Endodermal cell (in vitro differentiated cells): ENCODE results near the gene PREP. TPM values are rescaled to one million over a fixed set of nuclear protein-coding genes. Genes with fewer than 3 reads are reported as not detected.

Source experiments
- DNase-seq: peaks from one replicate; pipeline ENCODE4 v3.0.0-alpha.2; 2017
- H3K27ac ChIP-seq: 2 replicates; pipeline ENCODE4 v1.5.1; 2013; ENCODE audit warnings: mild to moderate bottlenecking, low read depth, low read length, moderate library complexity
- H3K27me3 ChIP-seq: 2 replicates; pipeline ENCODE4 v1.6.1; 2013; ENCODE audit warnings: mild to moderate bottlenecking, low read length, moderate library complexity; ENCODE audit not compliant: insufficient read depth, control insufficient read depth, poor library complexity, severe bottlenecking
- H3K36me3 ChIP-seq: 2 replicates; pipeline ENCODE4 v1.7.0; 2013; ENCODE audit warnings: mild to moderate bottlenecking, low read length, moderate library complexity; ENCODE audit not compliant: control insufficient read depth, insufficient read depth
- H3K4me1 ChIP-seq: one replicate; pipeline ENCODE4 v1.7.0; 2013; ENCODE audit warnings: low read length; ENCODE audit not compliant: control insufficient read depth, insufficient read depth
- H3K4me3 ChIP-seq: 2 replicates; pipeline ENCODE4 v1.5.1; 2013; ENCODE audit warnings: mild to moderate bottlenecking, low read length, moderate library complexity
- H3K9ac ChIP-seq: 2 replicates; pipeline ENCODE4 v1.6.1; 2013; ENCODE audit warnings: mild to moderate bottlenecking, low read length, moderate library complexity; ENCODE audit not compliant: poor library complexity, severe bottlenecking; ENCODE audit errors: extremely low read depth
- H3K9me3 ChIP-seq: 2 replicates; pipeline ENCODE4 v1.6.1; 2013; ENCODE audit warnings: mild to moderate bottlenecking, low read length, moderate library complexity; ENCODE audit not compliant: control insufficient read depth
- H3K27ac Mint-ChIP-seq: 2 replicates; pipeline ENCODE4 v1.8.0; 2020; ENCODE audit warnings: mixed read lengths
- H3K27me3 Mint-ChIP-seq: 2 replicates; pipeline ENCODE4 v1.8.0; 2021; ENCODE audit warnings: mild to moderate bottlenecking, mixed read lengths; ENCODE audit not compliant: insufficient read depth
- H3K36me3 Mint-ChIP-seq: 2 replicates; pipeline ENCODE4 v1.8.0; 2020; ENCODE audit warnings: low read depth, mixed read lengths
- H3K4me1 Mint-ChIP-seq: 2 replicates; pipeline ENCODE4 v1.8.0; 2020; ENCODE audit warnings: mixed read lengths
- H3K4me3 Mint-ChIP-seq: 2 replicates; pipeline ENCODE4 v1.8.0; 2020; ENCODE audit warnings: mild to moderate bottlenecking, moderate library complexity, mixed read lengths
- H3K9me3 Mint-ChIP-seq: 2 replicates; pipeline ENCODE4 v1.8.0; 2020; ENCODE audit warnings: mild to moderate bottlenecking, mixed read lengths
- CTCF ChIP-seq: fragments of 200-600 bp; sonication (generic); conservative IDR thresholded peaks from 2 replicates; pipeline ENCODE4 v1.5.0; 2021; ENCODE audit warnings: antibody characterized with exemption, mild to moderate bottlenecking
- whole genome bisulfite sequencing, 2 experiments: methylation state at CpG; one replicate each; pipeline versions ENCODE4 v1.1.5 to v1.1.7; 2013; ENCODE audit warnings: missing lambda C conversion rate in 2 of 2, mixed read lengths in 1 of 2; ENCODE audit not compliant: insufficient coverage in 1 of 2, insufficient read length in 1 of 2; 5-methylcytosine and 5-hydroxymethylcytosine counted together
- total RNA-seq, 2 donors: library from RNA; stranded (reverse); fragmentation: NEBNext Ultra II Directional in 1 of 2; extraction: Animal tissue kit (Norgen Biotek cat#: 25700) in 1 of 2; gene quantifications; 2 replicates in 1 of 2; 3 replicates in 1 of 2; pipeline ENCODE4 v1.2.1, GENCODE V29; 2021

The PREP gene
- total RNA-seq, 2 donors from 2014 or later = 42.9 to 52.2 TPM

- no peak overlapping the region for H3K27ac Mint-ChIP-seq
- no peaks in the 10 kb centered on the region for H3K27me3 Mint-ChIP-seq
- Histone ChIP-seq H3K9me3 (no peaks in the 10 kb centered on the region), H3K27ac (no peak overlapping the region), H3K4me1 (peaks cover 4% of the 10 kb centered on the region), H3K4me3 (no peak overlapping the region), H3K9ac (no peak overlapping the region), H3K36me3 (peaks cover 18% of the 10 kb centered on the region), H3K27me3 (no peaks in the 10 kb centered on the region)
- no peak for TF ChIP-seq CTCF
- DNase-seq = no peak
- peaks cover 16% of the 10 kb centered on the region for H3K36me3 Mint-ChIP-seq
- peaks cover 21% of the 10 kb centered on the region for H3K4me1 Mint-ChIP-seq
- no peak overlapping the region for H3K4me3 Mint-ChIP-seq
- 81 to 91% methylated on average over 2 of the region's 2 CpGs for WGBS, 2 experiments
- no peaks in the 10 kb centered on the region for H3K9me3 Mint-ChIP-seq
Observed at GRCh38 chr6:105380634-105381033, 22.2 kb downstream of the PREP start.

- H3K27me3 ChIP-seq = no peaks in the 10 kb centered on the region
- no peak overlapping the region for H3K9ac ChIP-seq
- Mint-ChIP-seq H3K4me3 (no peak overlapping the region), H3K4me1 (no peaks in the 10 kb centered on the region), H3K27ac (no peak overlapping the region), H3K27me3 (no peaks in the 10 kb centered on the region), H3K9me3 (no peaks in the 10 kb centered on the region), H3K36me3 (peaks cover 21% of the 10 kb centered on the region)
- H3K27ac ChIP-seq = no peak overlapping the region
- no peak overlapping the region for H3K4me3 ChIP-seq
- no peaks in the 10 kb centered on the region for H3K9me3 ChIP-seq
- H3K36me3 ChIP-seq = peaks cover 42% of the 10 kb centered on the region
- DNase-seq = no peak
- no peak for TF ChIP-seq CTCF
- H3K4me1 ChIP-seq = no peaks in the 10 kb centered on the region
- WGBS, 2 experiments = 95 to 100% methylated on average over 3 of the region's 3 CpGs
Observed at GRCh38 chr6:105375797-105376196, 27.1 kb downstream of the PREP start.

- Histone ChIP-seq H3K4me3 (no peak overlapping the region), H3K4me1 (no peaks in the 10 kb centered on the region), H3K9me3 (no peaks in the 10 kb centered on the region), H3K27me3 (no peaks in the 10 kb centered on the region), H3K36me3 (peaks cover 56% of the 10 kb centered on the region), H3K27ac (no peak overlapping the region), H3K9ac (no peak overlapping the region)
- Mint-ChIP-seq H3K27ac (no peak overlapping the region), H3K4me1 (no peaks in the 10 kb centered on the region), H3K9me3 (no peaks in the 10 kb centered on the region), H3K36me3 (peaks cover 31% of the 10 kb centered on the region), H3K27me3 (no peaks in the 10 kb centered on the region), H3K4me3 (no peak overlapping the region)
- 95 to 100% methylated on average over 2 to 4 of the region's 4 CpGs for WGBS, 2 experiments
- no peak for DNase-seq
- no peak for TF ChIP-seq CTCF
Observed at GRCh38 chr6:105374010-105374420, 28.9 kb downstream of the PREP start.
